Measurements from ENCODE around the gene MLANA.

DNA sequence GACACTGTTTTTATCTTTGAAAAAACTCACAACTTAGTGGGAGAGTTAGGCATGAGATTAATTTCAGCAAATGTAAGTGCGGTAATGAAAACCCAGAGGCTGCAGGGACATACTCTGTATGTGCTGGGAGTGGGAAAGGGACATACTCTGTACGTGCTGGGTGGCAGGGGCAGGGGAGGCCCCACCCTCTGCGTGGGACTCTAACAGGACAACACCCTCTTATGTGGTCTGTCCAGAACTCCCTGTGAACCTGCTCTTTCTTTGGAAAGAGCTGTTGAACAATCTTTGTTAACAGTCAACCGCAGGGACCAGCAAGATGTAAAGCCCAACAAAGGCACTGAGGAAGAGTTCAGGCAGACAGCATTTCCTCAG lies 2.4 kb downstream of the MLANA start:
- TF ChIP-seq, protein P1, sequence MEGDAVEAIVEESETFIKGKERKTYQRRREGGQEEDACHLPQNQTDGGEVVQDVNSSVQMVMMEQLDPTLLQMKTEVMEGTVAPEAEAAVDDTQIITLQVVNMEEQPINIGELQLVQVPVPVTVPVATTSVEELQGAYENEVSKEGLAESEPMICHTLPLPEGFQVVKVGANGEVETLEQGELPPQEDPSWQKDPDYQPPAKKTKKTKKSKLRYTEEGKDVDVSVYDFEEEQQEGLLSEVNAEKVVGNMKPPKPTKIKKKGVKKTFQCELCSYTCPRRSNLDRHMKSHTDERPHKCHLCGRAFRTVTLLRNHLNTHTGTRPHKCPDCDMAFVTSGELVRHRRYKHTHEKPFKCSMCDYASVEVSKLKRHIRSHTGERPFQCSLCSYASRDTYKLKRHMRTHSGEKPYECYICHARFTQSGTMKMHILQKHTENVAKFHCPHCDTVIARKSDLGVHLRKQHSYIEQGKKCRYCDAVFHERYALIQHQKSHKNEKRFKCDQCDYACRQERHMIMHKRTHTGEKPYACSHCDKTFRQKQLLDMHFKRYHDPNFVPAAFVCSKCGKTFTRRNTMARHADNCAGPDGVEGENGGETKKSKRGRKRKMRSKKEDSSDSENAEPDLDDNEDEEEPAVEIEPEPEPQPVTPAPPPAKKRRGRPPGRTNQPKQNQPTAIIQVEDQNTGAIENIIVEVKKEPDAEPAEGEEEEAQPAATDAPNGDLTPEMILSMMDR (IDR thresholded peaks at IDR 0.05) = no peak
- no peak for TF ChIP-seq ZFX (IDR thresholded peaks at IDR 0.05; ENCODE audit: borderline replicate concordance)
